Measurements from ENCODE around the gene RUNX1.

- no peak for TF ChIP-seq GATA3 (IDR thresholded peaks at IDR 0.05; ENCODE audit: low read depth, low read length)
- no peak for TF ChIP-seq GATA2 (IDR thresholded peaks at IDR 0.05; ENCODE audit: low read depth, low read length)
These were observed 62.3 kb downstream of the RUNX1 start for GRCh38 chr21:34986561-34987500.
